AG04449 (cell line): ENCODE data around the gene CDK5R1.

Experiments used
- CTCF ChIA-PET: fragments of 350-600 bp; formaldehyde crosslinking; extraction: SDS; loops from one replicate; lab custom pipeline; 2021; ENCODE audit warnings: antibody characterized with exemption; lab: Yijun Ruan, JAX
- POLR2A ChIA-PET: fragments of 400-600, 350-600 bp; formaldehyde crosslinking; extraction: SDS; loops from one replicate; lab custom pipeline; 2020; ENCODE audit warnings: antibody characterized with exemption, inconsistent platforms; lab: Yijun Ruan, JAX
- DNase-seq: peaks from one replicate; pipeline ENCODE4 v3.0.0-alpha.2; 2010; ENCODE audit warnings: low read depth, low spot score
- H3K4me3 ChIP-seq: 2 replicates; pipeline ENCODE4 v1.5.1; 2011; ENCODE audit warnings: low read depth, mild to moderate bottlenecking, control low read depth, low read length
- TF ChIP-seq, protein P1 (sequence below): IDR thresholded peaks from one replicate; pipeline ENCODE4 v1.5.1; 2011; ENCODE audit warnings: mild to moderate bottlenecking, moderate library complexity, low read length, control low read depth, inconsistent platforms; ENCODE audit not compliant: insufficient read depth; ENCODE audit errors: missing control alignments

The CDK5R1 gene

DNA sequence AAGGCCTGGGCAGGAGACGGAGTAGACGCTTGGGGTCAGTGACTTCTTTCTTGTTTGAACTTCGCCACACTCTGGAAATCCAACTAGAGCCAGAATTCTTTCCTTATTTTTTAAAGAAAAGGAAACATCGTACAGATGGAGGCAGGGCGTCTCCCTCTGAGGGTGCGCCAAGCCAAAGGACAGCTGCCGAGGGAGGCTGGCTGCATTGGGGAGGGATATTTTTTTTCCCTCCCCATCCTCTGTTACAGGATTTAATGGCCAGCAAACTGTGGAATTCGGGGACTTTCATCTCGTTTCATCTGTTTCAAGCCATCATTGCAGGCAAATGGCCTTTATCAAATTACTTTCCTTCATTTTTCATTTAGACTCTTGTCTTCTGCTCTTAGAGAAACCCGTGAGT, 15.9 kb downstream of the CDK5R1 start:
- ChIA-PET CTCF (no interaction called here), POLR2A (no interaction called here)
- no peak for DNase-seq

DNA sequence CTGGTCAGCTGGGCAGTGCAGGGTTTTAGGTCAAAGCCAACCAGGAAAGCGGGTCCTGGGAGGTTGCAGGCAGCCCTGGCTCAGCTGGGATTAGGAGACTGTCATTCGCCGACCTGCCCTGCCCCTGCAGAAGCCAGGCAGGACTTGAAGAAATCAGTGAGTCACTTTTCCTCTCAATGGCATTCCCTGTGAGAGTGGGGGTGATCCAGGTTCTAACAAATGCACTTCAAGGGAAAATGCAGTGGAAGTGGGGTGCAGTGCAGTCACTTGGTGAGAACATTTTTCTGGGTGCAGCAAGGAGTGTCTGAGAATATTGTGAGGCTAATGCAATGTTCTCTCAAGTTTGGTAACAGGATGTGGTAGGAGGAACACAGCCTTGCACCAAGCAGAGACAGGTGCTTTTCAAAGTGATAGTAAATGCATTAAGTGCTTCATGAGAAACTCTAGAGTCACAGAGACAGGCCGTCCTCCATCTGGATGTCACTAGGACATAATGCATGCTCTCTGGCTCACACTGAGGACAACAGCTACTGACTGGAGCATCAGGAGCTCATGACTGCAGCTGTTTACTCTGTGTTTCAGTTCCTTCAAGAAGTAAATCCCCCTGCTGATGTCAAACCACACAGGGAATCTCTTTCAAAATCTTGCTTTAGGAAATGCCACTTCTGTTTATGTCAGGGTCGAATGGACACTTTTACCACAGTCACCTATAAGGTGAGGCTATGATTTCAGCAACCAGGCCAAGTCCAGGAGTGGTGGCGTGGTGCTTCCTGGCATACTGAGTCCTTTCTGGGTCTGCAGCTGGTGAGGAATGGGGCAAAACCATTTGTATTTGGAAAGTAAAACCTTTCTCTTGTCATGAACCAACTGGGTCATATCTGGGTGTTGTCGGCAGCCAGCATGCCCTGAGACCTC, 16.7 kb downstream of the CDK5R1 start:
- DNase-seq: no peak
- CTCF ChIA-PET: interaction anchor here (1.0 kb wide), 1 partner anchor 22 kb away, joined by 3 read pairs; no protein-coding TSS in a partner anchor
- POLR2A ChIA-PET: no interaction called here
- no peak overlapping the region for H3K4me3 ChIP-seq
- TF ChIP-seq, protein P1, sequence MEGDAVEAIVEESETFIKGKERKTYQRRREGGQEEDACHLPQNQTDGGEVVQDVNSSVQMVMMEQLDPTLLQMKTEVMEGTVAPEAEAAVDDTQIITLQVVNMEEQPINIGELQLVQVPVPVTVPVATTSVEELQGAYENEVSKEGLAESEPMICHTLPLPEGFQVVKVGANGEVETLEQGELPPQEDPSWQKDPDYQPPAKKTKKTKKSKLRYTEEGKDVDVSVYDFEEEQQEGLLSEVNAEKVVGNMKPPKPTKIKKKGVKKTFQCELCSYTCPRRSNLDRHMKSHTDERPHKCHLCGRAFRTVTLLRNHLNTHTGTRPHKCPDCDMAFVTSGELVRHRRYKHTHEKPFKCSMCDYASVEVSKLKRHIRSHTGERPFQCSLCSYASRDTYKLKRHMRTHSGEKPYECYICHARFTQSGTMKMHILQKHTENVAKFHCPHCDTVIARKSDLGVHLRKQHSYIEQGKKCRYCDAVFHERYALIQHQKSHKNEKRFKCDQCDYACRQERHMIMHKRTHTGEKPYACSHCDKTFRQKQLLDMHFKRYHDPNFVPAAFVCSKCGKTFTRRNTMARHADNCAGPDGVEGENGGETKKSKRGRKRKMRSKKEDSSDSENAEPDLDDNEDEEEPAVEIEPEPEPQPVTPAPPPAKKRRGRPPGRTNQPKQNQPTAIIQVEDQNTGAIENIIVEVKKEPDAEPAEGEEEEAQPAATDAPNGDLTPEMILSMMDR: no peak

More for the DNA sequence above, 15.9 kb downstream of the CDK5R1 start:
- no peak overlapping the region for H3K4me3 ChIP-seq
- TF ChIP-seq, protein P1: no peak

DNA sequence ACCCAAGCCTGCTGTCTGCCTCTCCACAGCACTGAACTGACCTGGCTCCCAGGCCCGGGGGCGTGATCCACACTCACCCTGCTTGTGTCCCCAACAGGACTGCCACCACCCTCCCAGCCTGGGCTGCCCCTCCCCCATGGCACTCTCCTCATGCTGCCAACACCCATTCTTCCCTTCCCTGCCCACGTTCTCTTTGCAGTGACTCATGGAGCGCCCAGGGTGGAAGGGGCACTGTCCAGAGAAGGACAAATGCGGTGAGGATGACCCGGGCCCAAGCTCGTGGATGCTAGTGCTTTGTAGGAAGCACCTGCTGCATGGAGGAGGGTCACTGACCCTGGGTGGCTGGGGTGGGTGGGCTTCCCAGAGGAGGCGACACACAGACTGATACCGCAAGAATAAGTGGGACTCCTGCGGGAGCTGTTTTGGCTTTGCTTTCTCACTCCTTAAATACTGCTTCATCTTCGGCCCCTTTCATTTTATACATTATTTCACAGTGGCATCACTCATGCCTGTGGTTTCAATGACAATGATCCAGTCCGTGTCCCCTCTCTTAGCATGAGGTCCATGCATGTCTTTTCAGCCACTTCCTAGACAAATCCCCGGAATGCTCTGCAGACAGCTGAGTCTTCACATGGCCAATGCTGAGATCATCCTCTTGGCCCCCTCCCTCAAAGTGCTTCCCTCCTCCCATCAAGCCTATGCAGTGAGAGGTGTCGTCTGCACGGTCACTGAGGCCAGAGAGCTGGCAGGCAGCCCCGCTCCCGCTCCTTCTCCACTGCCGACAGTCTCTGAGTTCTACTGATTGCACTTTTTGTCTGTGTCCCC, 17.6 kb downstream of the CDK5R1 start:
- H3K4me3 ChIP-seq: no peak overlapping the region
- POLR2A ChIA-PET: interaction anchor here (1.3 kb wide), 1 partner anchor 8 kb away, joined by 3 read pairs; no protein-coding TSS in a partner anchor
- DNase-seq: peak; percentile 12
- CTCF ChIA-PET: interaction anchor here (0.7 to 1.0 kb wide), 2 partner anchors 12 to 22 kb away, joined by 3 to 4 read pairs; no protein-coding TSS in a partner anchor
- TF ChIP-seq, protein P1: no peak

DNA sequence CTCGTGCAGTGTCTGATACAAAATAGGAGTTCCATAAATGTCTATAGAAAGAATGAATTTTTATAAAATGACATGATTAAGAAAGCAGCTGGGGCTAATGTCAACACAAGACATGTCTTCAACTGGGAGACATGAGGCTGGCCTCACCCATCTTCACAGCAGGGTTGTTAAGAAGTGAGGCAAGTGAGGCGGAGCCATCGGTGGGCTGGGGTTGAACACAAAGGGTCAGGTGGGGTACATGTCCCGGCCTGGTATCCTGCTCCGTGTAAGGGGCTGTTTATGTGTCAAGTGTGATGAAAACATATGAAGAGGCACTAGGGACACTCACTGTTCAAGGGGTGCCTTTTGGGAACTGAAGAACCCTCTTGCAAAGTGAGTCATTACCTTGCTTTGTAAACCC, 22.1 kb downstream of the CDK5R1 start:
- ChIA-PET POLR2A (no interaction called here), CTCF (no interaction called here)
- TF ChIP-seq, protein P1: no peak
- H3K4me3 ChIP-seq: no peak overlapping the region
- no peak for DNase-seq

DNA sequence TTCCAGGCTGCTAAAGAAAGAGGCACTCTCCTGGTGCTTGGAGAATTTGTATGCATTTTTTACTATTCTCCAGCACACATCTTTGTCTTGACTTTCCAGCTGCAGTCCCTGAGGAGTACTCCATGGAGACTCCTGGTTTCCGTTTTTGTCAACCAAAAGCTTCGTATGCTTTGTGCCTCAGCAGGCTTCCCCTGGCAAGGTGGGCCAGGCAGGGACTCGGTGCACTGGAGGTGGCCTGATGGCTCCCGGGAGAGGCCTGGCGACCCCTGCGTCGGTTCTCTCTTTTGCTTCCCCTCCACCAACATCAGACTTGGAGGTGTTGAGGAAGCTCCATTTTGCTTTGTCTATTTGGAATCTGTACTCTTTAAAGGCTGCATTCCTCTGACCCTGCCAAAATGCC, 23.7 kb downstream of the CDK5R1 start:
- CTCF ChIA-PET: no interaction called here
- no peak for DNase-seq
- H3K4me3 ChIP-seq: no peak overlapping the region
- TF ChIP-seq, protein P1: no peak
- POLR2A ChIA-PET: no interaction called here
